Activated CD4-positive, alpha-beta T cell treated with anti-CD3 and anti-CD28 coated beads for 36 hours (primary cell): ENCODE results near the gene TDRD9. TPM values are rescaled to one million over a fixed set of nuclear protein-coding genes. Genes with fewer than 3 reads are reported as not detected.

Experiments used
- ATAC-seq: fragments of 200-7000 bp; cut with Tn5 transposase; one replicate; pipeline ENCODE4 v1.10.0; 2021; ENCODE audit warnings: mild to moderate bottlenecking, moderate library complexity
- CTCF ChIA-PET: fragments of 350-600 bp; sonication (Branson Sonifier 250); formaldehyde crosslinking; loops from one replicate; lab custom pipeline; 2021; ENCODE audit warnings: antibody characterized with exemption; lab: Charles Lee
- POLR2A ChIA-PET: fragments of 350-600 bp; sonication (Branson Sonifier 250); formaldehyde crosslinking; loops from one replicate; lab custom pipeline; 2021; ENCODE audit warnings: antibody characterized with exemption, inconsistent platforms; lab: Charles Lee
- DNase-seq: peaks from one replicate; pipeline ENCODE4 v3.0.0-alpha.2; 2020
- H3K27ac Mint-ChIP-seq: one replicate; pipeline ENCODE4 v1.8.0; 2021; ENCODE audit warnings: mixed read lengths
- H3K27me3 Mint-ChIP-seq: one replicate; pipeline ENCODE4 v1.8.0; 2021; ENCODE audit warnings: mixed read lengths
- H3K36me3 Mint-ChIP-seq: one replicate; pipeline ENCODE4 v1.8.0; 2021; ENCODE audit warnings: low read depth, mixed read lengths
- H3K4me1 Mint-ChIP-seq: one replicate; pipeline ENCODE4 v1.8.0; 2021; ENCODE audit warnings: mixed read lengths
- H3K4me3 Mint-ChIP-seq: one replicate; pipeline ENCODE4 v1.8.0; 2021; ENCODE audit warnings: mild to moderate bottlenecking, moderate library complexity, mixed read lengths
- H3K9me3 Mint-ChIP-seq: one replicate; pipeline ENCODE4 v1.8.0; 2021; ENCODE audit warnings: low read depth, mixed read lengths
- intact Hi-C, 2 experiments: fragments of 100-400 bp; cut with DNase I in 1 of 2; cut with micrococcal nuclease in 1 of 2; formaldehyde crosslinking; loops; one replicate each; pipeline versions ENCODE4 v1.14.2 to v1.15.1; 2022 to 2024; cut with DNase I, micrococcal nuclease
- total RNA-seq, 2 experiments: library from RNA; stranded (reverse); gene quantifications; one replicate each; pipeline ENCODE4 v1.2.3, GENCODE V29; 2021

Gene TDRD9
- total RNA-seq, 2 experiments from 2014 or later: 0.42 to 0.62 TPM

DNA sequence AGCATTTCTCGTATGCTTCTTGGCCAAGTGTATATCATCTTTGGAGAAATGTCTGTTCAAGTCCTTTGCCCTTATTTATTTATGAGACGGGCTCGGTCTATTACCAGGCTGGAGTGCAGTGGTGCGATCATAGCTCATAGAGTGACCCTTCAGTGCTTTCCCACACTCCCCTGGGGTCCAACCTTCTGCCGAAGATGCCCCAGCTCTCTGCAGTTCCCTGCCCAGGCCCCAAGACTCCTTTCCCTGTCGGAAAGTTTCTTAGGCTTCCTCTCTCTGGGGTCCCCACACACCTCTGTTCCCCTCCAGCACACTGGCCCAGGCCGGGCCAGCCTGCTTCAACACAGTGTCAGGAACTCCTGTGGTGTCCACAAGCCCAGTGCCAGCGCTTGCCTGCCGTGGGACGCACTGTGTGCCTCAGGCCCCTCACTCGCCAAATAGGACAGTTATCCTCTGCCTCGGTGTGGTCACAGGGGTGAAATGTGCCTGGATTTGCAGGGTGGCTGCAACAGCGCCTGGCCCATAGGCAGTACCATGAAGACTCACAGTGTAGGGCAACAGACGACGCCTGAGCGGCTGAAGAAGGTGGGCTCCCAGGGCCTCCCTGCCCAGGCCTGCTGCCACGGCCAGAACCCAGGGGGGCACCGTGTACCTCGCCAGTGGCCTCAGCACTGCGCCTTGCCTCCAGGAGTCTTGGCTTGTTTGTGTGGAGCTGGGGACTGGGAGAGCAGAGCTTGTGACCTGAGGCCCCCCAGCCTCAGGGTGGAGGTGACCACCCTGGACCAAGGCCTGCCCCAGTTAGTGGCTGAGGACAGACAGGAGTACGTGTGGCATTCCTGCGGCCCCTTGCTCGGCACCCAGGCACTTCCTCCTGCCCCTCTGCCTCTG is 152.4 kb downstream of the TDRD9 start:
- DNase-seq: no peak
- no peaks in the 10 kb centered on the region for H3K9me3 Mint-ChIP-seq
- H3K4me3 Mint-ChIP-seq: no peak overlapping the region
- intact Hi-C loops: no loop called here
- POLR2A ChIA-PET: interaction anchor here (0.6 kb wide), 1 partner anchor 72 kb away, joined by 3 read pairs; no protein-coding TSS in a partner anchor
- CTCF ChIA-PET: no interaction called here
- no peak overlapping the region for H3K27ac Mint-ChIP-seq
- peaks cover 15% of the 10 kb centered on the region for H3K4me1 Mint-ChIP-seq
- H3K36me3 Mint-ChIP-seq: no peaks in the 10 kb centered on the region
- no peak for ATAC-seq
- H3K27me3 Mint-ChIP-seq: peaks cover 13% of the 10 kb centered on the region

DNA sequence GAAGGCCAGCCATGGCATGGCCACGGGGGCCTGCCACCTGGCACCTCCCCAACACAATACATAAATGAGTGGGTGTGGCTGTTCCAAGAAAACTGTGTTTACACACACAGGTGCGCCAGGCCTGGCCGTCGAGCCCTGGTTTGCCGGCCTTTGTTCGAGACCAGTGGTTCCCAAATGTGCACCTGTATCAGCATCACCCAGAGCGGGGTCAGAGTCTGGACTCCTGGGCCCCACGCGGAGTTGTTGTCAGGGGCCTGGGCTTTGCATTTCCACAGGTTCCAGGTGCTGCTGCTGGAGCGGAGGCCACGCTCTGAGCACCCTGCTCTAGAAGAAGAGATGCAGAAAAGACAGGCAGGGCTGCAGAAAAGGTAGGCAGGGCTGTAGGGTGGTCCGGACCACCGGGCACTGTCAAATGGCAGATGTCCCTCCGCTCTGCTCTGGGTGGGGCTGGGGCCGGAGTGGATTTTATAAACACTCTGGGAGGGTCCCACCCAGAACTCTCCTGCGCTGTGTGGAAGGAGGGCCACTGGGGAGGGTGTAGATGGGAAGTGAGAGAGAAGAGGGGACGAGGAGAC is 153.1 kb downstream of the TDRD9 start:
- no peak overlapping the region for H3K27ac Mint-ChIP-seq
- H3K4me3 Mint-ChIP-seq: no peak overlapping the region
- H3K36me3 Mint-ChIP-seq: no peaks in the 10 kb centered on the region
- CTCF ChIA-PET: no interaction called here
- intact Hi-C loops: no loop called here
- H3K27me3 Mint-ChIP-seq: peaks cover 13% of the 10 kb centered on the region
- H3K9me3 Mint-ChIP-seq: no peaks in the 10 kb centered on the region
- DNase-seq (no peak), ATAC-seq (no peak)
- H3K4me1 Mint-ChIP-seq: peaks cover 15% of the 10 kb centered on the region
- POLR2A ChIA-PET: no interaction called here

DNA sequence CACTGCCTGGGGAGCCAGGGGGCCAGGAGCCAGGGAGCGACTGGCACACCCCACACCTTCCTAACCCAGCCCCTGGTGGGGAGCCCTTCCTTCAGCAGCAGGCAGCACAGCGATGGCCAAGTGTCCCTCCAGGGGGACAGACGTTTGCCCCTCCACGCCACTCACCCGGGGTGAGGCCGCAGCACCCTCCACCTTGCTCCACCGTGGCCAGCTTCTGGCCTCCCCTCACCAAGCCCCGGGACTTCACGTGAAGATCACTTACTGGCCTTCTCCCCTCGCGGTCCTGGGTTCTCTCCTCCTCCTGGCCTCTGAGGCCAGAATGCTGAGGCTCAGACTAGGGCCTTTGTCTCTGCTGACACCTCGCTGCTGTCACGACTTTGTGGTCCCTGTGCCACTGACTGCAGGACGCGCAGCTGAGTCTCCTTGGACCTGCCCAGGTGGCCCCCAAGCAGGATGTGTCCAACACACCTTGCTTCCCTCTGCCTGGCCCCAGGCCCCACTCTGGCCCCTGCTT is 153.8 kb downstream of the TDRD9 start:
- CTCF ChIA-PET: no interaction called here
- DNase-seq: no peak
- no peak for ATAC-seq
- intact Hi-C loops: no loop called here
- Mint-ChIP-seq H3K27me3 (peaks cover 11% of the 10 kb centered on the region), H3K4me1 (peaks cover 11% of the 10 kb centered on the region), H3K4me3 (no peak overlapping the region), H3K9me3 (no peaks in the 10 kb centered on the region), H3K27ac (no peak overlapping the region), H3K36me3 (no peaks in the 10 kb centered on the region)
- POLR2A ChIA-PET: no interaction called here

- Mint-ChIP-seq H3K27me3 (peaks cover 12% of the 10 kb centered on the region), H3K27ac (no peak overlapping the region), H3K9me3 (no peaks in the 10 kb centered on the region), H3K36me3 (no peaks in the 10 kb centered on the region), H3K4me1 (peaks cover 9% of the 10 kb centered on the region), H3K4me3 (no peak overlapping the region)
- POLR2A ChIA-PET: interaction anchor here (0.6 kb wide), 1 partner anchor 67 kb away, joined by 3 read pairs; no protein-coding TSS in a partner anchor
- intact Hi-C loops: no loop called here
- CTCF ChIA-PET: no interaction called here
- no peak for DNase-seq
- no peak for ATAC-seq
Measured at GRCh38 chr14:104082807-104083206, 154.6 kb downstream of the TDRD9 start.

GRCh38 chr14:104084251-104085002 is 156.2 kb downstream of the TDRD9 start:
- Mint-ChIP-seq H3K27me3 (peaks cover 10% of the 10 kb centered on the region), H3K4me1 (no peaks in the 10 kb centered on the region), H3K36me3 (no peaks in the 10 kb centered on the region), H3K4me3 (no peak overlapping the region), H3K27ac (no peak overlapping the region), H3K9me3 (no peaks in the 10 kb centered on the region)
- no peak for ATAC-seq
- intact Hi-C loops: no loop called here
- ChIA-PET POLR2A (interaction anchor here (0.7 kb wide), 1 partner anchor 23 kb away, joined by 7 read pairs; no protein-coding TSS in a partner anchor), CTCF (interaction anchor here (0.7 kb wide), 1 partner anchor 124 kb away, joined by 3 read pairs; no protein-coding TSS in a partner anchor)
- no peak for DNase-seq

DNA sequence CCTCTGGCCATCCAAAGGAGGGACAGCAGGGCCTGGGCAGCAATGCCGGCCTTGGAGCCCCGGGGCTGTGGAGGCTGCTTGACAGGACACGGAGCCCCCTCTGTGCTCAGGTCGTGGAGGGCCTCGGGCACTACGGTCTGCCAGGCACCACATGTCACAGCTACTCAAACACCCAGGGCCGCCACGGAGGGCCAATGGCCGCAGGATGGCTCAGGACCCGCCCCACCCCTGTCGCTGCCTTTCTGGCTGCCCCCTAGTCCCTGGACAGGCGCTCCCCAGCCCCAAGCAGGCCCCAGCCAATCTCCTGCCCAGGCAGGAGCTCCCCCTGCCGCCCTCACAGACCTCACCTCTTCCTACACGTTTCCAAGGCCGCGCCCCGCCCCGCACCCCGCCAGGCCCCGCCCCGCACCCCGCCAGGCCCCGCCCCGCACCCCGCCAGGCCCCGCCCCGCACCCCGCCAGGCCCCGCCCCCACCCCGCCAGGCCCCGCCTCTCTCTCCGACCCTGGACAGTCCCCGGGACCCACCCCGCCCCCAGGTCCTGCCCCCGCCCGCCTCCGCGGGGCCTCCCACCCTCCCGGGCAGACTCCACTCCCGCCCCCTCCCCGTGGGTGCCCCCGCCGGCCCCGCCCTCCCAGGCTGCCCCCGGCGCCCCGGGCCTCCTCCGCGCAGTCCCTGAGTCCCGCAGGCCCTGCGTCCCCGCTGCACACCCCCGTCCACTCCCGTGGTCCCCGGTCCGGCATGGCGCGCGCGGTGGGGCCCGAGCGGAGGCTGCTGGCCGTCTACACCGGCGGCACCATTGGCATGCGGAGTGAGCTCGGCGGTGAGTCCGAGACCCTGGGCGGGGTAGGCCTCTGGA is 157.0 kb downstream of the TDRD9 start, which contains the start of gene ASPG:
ASPG (plus strand) TSS at position 669 of the 857 bp plus-strand sequence; CDS start at position 740, 71 bp downstream.
- peak; percentile 43 for DNase-seq
- H3K4me1 Mint-ChIP-seq: no peaks in the 10 kb centered on the region
- intact Hi-C loops: no loop called here
- H3K9me3 Mint-ChIP-seq: no peaks in the 10 kb centered on the region
- CTCF ChIA-PET: no interaction called here
- POLR2A ChIA-PET: no interaction called here
- no peak within 1 kb of the TSS for H3K4me3 Mint-ChIP-seq
- no peak within 1 kb of the TSS for H3K27ac Mint-ChIP-seq
- H3K27me3 Mint-ChIP-seq: peaks cover 10% of the 10 kb centered on the region
- H3K36me3 Mint-ChIP-seq: no peaks in the 10 kb centered on the region
- ATAC-seq: peak; percentile 64

DNA sequence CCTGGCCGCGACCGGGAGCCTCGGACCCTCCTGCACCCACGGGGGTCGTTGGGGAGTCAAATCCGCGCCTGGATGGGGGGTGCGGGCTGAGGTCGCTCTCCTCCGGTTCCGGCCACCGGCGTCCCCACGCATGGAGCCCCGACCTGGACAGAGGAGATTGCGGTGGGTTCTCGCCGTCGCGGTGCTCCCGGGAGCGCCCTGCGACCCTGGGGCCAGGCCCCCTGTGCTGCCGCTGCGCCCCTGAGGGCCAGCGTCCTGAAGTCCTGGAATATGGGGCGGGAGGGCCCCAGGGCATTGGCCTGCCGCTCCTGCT is 157.6 kb downstream of the TDRD9 start:
- Mint-ChIP-seq H3K27ac (no peak overlapping the region), H3K9me3 (no peaks in the 10 kb centered on the region), H3K4me1 (no peaks in the 10 kb centered on the region), H3K36me3 (no peaks in the 10 kb centered on the region), H3K4me3 (no peak overlapping the region), H3K27me3 (peaks cover 10% of the 10 kb centered on the region)
- CTCF ChIA-PET: no interaction called here
- intact Hi-C loops: no loop called here
- DNase-seq (no peak), ATAC-seq (no peak)
- POLR2A ChIA-PET: no interaction called here

- ATAC-seq (no peak), DNase-seq (no peak)
- ChIA-PET CTCF (interaction anchor here (1.7 kb wide), 1 partner anchor 8 kb away, joined by 11 read pairs; no protein-coding TSS in a partner anchor), POLR2A (no interaction called here)
- intact Hi-C loops: no loop called here
- Mint-ChIP-seq H3K27ac (no peak overlapping the region), H3K9me3 (no peaks in the 10 kb centered on the region), H3K4me1 (no peaks in the 10 kb centered on the region), H3K27me3 (peaks cover 10% of the 10 kb centered on the region), H3K36me3 (no peaks in the 10 kb centered on the region), H3K4me3 (no peak overlapping the region)
Measured at GRCh38 chr14:104086210-104086660, 158.0 kb downstream of the TDRD9 start.

DNA sequence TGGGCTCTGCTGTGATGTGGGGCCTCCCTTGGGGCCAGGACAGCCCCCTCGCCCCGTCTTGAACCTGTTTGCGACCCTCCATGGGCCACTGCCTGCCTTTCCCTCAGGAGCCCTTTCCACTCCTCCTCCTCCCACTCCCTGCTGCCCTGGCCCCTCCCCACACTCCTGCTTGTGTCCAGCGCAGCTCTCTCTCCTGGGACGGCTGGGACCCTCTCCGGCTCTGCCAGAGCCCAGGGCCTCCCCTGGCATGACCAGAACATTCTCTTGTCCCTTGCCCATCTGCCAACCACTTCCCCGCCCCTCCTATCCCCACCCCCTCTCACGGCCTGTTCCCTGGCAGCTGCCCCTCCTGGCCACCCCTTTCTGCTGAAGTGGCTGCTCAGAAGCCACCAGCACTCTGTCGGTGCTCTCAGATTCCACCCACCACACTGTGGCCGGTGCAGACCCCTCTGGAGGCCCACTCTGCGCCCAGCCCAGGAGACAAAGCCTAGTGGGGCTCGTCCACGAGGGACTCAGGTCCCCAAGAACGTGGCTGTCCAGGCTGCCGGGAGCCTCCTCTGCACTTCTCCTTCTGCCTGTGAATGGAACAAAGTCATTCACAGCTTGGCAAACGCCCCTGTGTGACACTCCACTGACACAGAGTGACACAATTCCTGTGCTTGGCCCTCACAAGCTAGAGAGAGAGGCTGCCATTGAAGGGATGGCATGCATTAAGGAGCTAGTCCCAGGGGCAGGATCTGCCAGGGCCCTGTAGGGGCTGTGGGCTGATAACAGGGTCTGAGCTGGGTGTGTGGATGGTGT is 158.6 kb downstream of the TDRD9 start:
- intact Hi-C loops: no loop called here
- H3K27me3 Mint-ChIP-seq: peaks cover 10% of the 10 kb centered on the region
- ChIA-PET POLR2A (no interaction called here), CTCF (interaction anchor here (1.7 kb wide), 1 partner anchor 9 kb away, joined by 11 read pairs; no protein-coding TSS in a partner anchor)
- peak; percentile 3 for DNase-seq
- H3K27ac Mint-ChIP-seq: no peak overlapping the region
- no peak overlapping the region for H3K4me3 Mint-ChIP-seq
- no peaks in the 10 kb centered on the region for H3K36me3 Mint-ChIP-seq
- H3K9me3 Mint-ChIP-seq: no peaks in the 10 kb centered on the region
- no peak for ATAC-seq
- no peaks in the 10 kb centered on the region for H3K4me1 Mint-ChIP-seq

- no peak overlapping the region for H3K27ac Mint-ChIP-seq
- CTCF ChIA-PET: interaction anchor here (1.7 kb wide), 1 partner anchor 9 kb away, joined by 11 read pairs; no protein-coding TSS in a partner anchor
- H3K9me3 Mint-ChIP-seq: no peaks in the 10 kb centered on the region
- H3K4me3 Mint-ChIP-seq: no peak overlapping the region
- POLR2A ChIA-PET: no interaction called here
- no peaks in the 10 kb centered on the region for H3K4me1 Mint-ChIP-seq
- intact Hi-C loops: no loop called here
- no peak for DNase-seq
- H3K27me3 Mint-ChIP-seq: peaks cover 10% of the 10 kb centered on the region
- H3K36me3 Mint-ChIP-seq: no peaks in the 10 kb centered on the region
- ATAC-seq: no peak
Measured at GRCh38 chr14:104087505-104087904, 159.2 kb downstream of the TDRD9 start.
